Keratinocyte (primary cell): ENCODE measurements around the gene CKMT2.

Experiments used
- EZH2 ChIP-seq: IDR thresholded peaks from one replicate; pipeline ENCODE4 v1.6.1; 2012; ENCODE audit warnings: inconsistent platforms, mild to moderate bottlenecking, low read length, moderate library complexity
- TF ChIP-seq, protein P1 (sequence below), 3 experiments: IDR thresholded peaks in 1 of 3; conservative IDR thresholded peaks in 1 of 3; optimal IDR thresholded peaks in 1 of 3; 2 replicates in 2 of 3; 3 replicates in 1 of 3; pipeline versions ENCODE3 to v1.5.1; 2011; ENCODE audit warnings: low read length in 3 of 3, mild to moderate bottlenecking in 3 of 3, moderate library complexity in 2 of 3, control low read depth in 1 of 3, inconsistent platforms in 1 of 3; ENCODE audit not compliant: insufficient read depth in 2 of 3; ENCODE audit errors: extremely low read depth in 1 of 3

DNA sequence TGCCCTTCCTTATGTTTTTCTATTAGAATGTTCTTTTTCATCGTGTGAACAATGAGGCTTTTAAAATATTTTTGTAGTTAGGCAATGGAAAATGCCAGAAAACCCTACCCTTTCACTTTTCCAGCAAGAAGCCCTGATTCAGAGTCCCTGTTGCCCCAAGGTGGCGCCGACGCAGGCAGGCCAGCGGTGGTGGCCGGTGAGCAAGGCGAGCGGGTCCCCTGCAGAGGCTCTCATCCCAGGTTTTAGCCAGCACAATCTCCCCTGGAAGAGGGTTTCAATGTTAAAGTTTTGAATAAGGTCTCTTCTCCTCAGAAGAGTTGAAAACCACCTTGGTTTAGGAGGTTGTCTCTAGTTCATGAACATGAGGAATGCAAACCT, 40.8 kb upstream of the CKMT2 start:
- TF ChIP-seq, protein P1, sequence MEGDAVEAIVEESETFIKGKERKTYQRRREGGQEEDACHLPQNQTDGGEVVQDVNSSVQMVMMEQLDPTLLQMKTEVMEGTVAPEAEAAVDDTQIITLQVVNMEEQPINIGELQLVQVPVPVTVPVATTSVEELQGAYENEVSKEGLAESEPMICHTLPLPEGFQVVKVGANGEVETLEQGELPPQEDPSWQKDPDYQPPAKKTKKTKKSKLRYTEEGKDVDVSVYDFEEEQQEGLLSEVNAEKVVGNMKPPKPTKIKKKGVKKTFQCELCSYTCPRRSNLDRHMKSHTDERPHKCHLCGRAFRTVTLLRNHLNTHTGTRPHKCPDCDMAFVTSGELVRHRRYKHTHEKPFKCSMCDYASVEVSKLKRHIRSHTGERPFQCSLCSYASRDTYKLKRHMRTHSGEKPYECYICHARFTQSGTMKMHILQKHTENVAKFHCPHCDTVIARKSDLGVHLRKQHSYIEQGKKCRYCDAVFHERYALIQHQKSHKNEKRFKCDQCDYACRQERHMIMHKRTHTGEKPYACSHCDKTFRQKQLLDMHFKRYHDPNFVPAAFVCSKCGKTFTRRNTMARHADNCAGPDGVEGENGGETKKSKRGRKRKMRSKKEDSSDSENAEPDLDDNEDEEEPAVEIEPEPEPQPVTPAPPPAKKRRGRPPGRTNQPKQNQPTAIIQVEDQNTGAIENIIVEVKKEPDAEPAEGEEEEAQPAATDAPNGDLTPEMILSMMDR (optimal IDR thresholded peaks at IDR 0.05 in 1 of 3, IDR thresholded peaks at IDR 0.05 in 1 of 3, conservative IDR thresholded peaks at IDR 0.05 in 1 of 3; ENCODE audit: extremely low read depth in 1 of 3, insufficient read depth in 2 of 3, low read length in 3 of 3) = no peak
- no peak for TF ChIP-seq EZH2
